ENCODE data around the gene COMT. TPM values are rescaled to one million over a fixed set of nuclear protein-coding genes. Genes with fewer than 3 reads are reported as not detected.
A peak's percentile ranks its signal among the peaks of the same experiment; 100 is the strongest.

Gene COMT
- total and polyA plus RNA-seq, 3 donors from 2014 or later = 147 to 427 (median 278) TPM

DNA sequence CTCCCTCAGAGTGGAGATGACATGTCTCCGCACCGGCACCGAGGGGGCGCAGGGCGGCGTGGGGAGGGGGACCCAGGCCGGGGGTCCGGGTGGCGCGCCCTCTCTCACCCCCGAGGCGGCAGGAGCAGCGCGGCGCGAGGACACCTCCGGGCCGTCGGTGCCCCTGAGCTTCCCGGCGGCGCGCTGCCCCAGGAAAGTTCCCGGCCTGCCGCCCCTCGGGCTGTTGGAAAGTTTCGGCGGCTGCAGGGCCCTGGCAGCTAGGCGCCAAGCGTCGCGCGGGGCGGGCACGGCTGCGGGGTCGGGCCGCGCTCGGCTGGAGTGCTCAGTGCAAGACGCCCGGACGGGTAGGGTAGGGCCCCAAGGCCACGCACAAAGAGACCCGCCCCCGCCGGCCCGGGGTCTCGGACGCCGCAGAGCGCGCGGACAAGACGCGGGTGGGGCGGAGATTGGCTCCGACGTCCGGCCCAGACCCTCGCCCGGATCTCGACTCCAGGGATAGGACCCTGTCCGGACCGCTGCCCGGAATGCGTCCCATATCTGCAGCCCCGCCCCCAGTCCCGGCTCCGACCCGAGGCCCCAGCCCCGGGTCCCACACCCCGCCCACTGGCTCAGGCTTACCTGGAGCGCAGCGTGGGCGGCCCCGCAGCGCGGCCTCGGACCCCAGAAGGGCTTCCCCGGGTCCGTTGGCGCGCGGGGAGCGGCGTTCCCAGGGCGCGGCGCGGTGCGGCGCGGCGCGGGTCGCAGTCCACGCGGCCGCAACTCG is 74.6 kb downstream of the COMT start:
- H3K27ac ChIP-seq = peak overlapping the region in 1 of 2 donors; percentile 24
- no peaks in the 10 kb centered on the region for H3K27me3 ChIP-seq
- WGBS, 2 donors = 0 to 3% methylated on average over 4 to 75 of the region's 101 CpGs
- intact Hi-C loops (cut with DNase I; ENCODE audit: low total_unique reads) = no loop called here
- TF ChIP-seq, protein P1, sequence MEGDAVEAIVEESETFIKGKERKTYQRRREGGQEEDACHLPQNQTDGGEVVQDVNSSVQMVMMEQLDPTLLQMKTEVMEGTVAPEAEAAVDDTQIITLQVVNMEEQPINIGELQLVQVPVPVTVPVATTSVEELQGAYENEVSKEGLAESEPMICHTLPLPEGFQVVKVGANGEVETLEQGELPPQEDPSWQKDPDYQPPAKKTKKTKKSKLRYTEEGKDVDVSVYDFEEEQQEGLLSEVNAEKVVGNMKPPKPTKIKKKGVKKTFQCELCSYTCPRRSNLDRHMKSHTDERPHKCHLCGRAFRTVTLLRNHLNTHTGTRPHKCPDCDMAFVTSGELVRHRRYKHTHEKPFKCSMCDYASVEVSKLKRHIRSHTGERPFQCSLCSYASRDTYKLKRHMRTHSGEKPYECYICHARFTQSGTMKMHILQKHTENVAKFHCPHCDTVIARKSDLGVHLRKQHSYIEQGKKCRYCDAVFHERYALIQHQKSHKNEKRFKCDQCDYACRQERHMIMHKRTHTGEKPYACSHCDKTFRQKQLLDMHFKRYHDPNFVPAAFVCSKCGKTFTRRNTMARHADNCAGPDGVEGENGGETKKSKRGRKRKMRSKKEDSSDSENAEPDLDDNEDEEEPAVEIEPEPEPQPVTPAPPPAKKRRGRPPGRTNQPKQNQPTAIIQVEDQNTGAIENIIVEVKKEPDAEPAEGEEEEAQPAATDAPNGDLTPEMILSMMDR (IDR thresholded peaks at IDR 0.05) = no peak
- no peak for TF ChIP-seq POLR2A (IDR thresholded peaks at IDR 0.05)
- H3K36me3 ChIP-seq (ENCODE audit: low read depth, missing control alignments) = no peaks in the 10 kb centered on the region
- H3K4me3 ChIP-seq = peak overlapping the region; percentile 63 to 76
- peaks cover 10% of the 10 kb centered on the region for H3K4me1 ChIP-seq
- peak; percentile 48 for DNase-seq
- no peaks in the 10 kb centered on the region for H3K9me3 ChIP-seq

DNA sequence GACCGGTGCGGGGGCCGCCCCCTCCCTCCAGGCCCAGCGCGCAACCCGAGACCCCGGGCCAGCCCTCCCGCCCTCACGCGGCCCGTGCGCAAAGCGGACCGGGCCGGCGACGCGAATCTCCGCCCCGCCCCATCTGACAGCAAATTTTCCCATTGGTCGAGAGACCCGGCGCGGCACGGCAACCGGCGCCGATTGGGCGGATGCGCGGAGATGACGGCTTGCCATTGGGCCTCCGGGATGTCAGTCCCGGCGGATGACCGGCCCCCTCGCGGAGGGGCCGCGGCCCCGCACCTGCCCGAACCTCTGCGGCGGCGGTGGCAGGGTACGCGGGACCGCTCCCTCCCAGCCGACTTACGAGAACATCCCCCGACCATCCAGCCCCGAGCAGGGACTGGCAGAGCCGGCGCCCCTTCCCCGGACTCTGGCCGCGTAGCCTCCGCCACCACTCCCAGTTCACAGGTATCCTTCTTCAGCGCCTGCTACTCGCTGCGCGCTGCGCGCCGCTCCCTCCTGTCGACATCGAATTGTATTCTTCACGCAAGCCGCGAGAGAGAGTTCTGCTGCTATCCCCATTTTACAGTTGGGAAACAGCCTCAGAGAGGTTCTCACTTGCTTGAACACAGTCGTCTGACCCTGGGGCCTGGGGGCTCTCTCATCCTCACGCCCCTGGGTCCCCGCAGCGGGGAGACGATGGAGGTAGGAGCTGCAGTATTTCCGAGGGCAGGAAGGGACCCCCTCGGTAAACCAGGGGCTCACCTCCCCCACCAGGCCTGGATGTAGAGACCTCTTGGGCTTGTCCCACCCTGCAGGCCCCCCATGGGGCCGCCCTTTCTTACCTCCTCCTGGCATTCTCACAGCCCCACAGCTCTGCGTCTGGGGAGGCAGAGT is 75.4 kb downstream of the COMT start, which contains the start of gene ARVCF:
Gene ARVCF, minus strand, starts transcription at position 90 of the 888 bp plus-strand sequence. CDS start 26,029 bp downstream, outside the sequence.
- H3K27ac ChIP-seq = peak within 1 kb of the TSS in 1 of 2 donors; percentile 24
- no peaks in the 10 kb centered on the region for H3K36me3 ChIP-seq (ENCODE audit: low read depth, missing control alignments)
- no peaks in the 10 kb centered on the region for H3K9me3 ChIP-seq
- DNase-seq = peak; percentile 93
- H3K4me3 ChIP-seq = peak within 1 kb of the TSS; percentile 63 to 76
- TF ChIP-seq, protein P1 (IDR thresholded peaks at IDR 0.05) = peak in 2 of 3 experiments; percentile 0 to 16
- no peak for TF ChIP-seq POLR2A (IDR thresholded peaks at IDR 0.05)
- intact Hi-C loops (cut with DNase I; ENCODE audit: low total_unique reads) = no loop called here
- peaks cover 18% of the 10 kb centered on the region for H3K4me1 ChIP-seq
- H3K27me3 ChIP-seq = no peaks in the 10 kb centered on the region
- WGBS, 2 donors = 1 to 2% methylated on average over 34 to 77 of the region's 79 CpGs

DNA sequence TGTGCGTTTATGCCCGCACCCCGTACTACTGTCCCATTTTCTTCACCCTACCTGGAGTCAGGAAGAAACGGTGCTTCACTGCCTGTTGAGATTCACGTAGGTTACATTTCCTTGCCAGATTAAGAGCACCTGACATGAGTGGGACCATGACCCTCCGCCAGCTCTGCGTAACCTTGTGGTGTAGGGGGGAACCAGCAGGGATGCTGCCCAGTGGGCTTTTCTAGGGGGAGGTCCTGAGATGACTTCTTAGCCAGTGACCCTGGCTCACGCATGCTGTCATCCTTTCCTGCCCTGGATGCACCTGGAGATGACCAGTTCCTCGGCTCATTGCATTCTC is 76.0 kb downstream of the COMT start:
- no peaks in the 10 kb centered on the region for H3K9me3 ChIP-seq
- H3K4me3 ChIP-seq = peak overlapping the region in 1 of 2 donors; percentile 76
- no peaks in the 10 kb centered on the region for H3K27me3 ChIP-seq
- intact Hi-C loops (cut with DNase I; ENCODE audit: low total_unique reads) = no loop called here
- H3K36me3 ChIP-seq (ENCODE audit: low read depth, missing control alignments) = no peaks in the 10 kb centered on the region
- H3K27ac ChIP-seq = no peak overlapping the region
- DNase-seq = no peak
- H3K4me1 ChIP-seq = peaks cover 23% of the 10 kb centered on the region
- TF ChIP-seq, protein P1 (IDR thresholded peaks at IDR 0.05) = no peak
- no peak for TF ChIP-seq POLR2A (IDR thresholded peaks at IDR 0.05)
- WGBS, 2 donors = 44 to 51% methylated on average over 7 to 9 of the region's 9 CpGs

DNA sequence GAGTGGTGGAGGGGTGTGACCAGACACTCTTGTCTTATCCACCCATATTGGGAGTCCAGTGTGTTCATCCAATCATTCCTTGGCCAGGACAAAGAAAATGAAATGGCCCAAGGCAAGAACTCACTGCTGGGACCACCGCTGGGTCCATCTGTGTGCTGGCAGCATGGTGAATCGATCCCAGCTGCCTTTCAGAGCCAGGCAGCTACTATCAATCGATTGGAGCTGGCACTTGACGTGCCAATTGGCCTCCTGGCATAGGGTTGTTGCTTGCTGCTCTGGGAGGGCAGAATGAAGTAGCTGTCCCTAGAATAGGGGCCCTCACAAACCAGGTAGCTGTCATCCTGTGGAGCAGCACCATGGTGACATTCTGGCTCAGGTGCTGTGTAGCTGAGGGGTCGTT is 76.4 kb downstream of the COMT start:
- WGBS, 2 donors = 70 to 85% methylated on average over 5 of the region's 5 CpGs
- intact Hi-C loops (cut with DNase I; ENCODE audit: low total_unique reads) = no loop called here
- DNase-seq = no peak
- TF ChIP-seq, protein P1 (IDR thresholded peaks at IDR 0.05) = no peak
- no peak for TF ChIP-seq POLR2A (IDR thresholded peaks at IDR 0.05)
- H3K27me3 ChIP-seq = no peaks in the 10 kb centered on the region
- no peak overlapping the region for H3K4me3 ChIP-seq
- H3K9me3 ChIP-seq = no peaks in the 10 kb centered on the region
- H3K4me1 ChIP-seq = peaks cover 23% of the 10 kb centered on the region
- H3K27ac ChIP-seq = no peak overlapping the region
- H3K36me3 ChIP-seq (ENCODE audit: low read depth, missing control alignments) = no peaks in the 10 kb centered on the region

Small RNAs within 50 kb of the gene (microRNA-seq; reads per million reads assigned to microRNA genes)
- 0 reads per million in 2 donors for gene MIR4761 (ENCODE audit: borderline number of aligned reads in 2 of 2, borderline replicate concordance in 1 of 2)

Other genes with a start within 250 kb of the COMT start
- gene SEPTIN5, start 227.3 kb upstream of the COMT start, total RNA-seq = 10 to 100 TPM; 68.9 to 89.3 TPM
- gene SEPTIN5, start 227.3 kb upstream of the COMT start, polyA plus RNA-seq (ENCODE audit: insufficient read depth, low read depth, low replicate concordance) = 33.9 TPM
- 10 to 100 TPM; 28.0 to 65.1 TPM for gene GP1BB, start 218.2 kb upstream of the COMT start, total RNA-seq
- gene GP1BB, start 218.2 kb upstream of the COMT start, polyA plus RNA-seq (ENCODE audit: insufficient read depth, low read depth, low replicate concordance) = not detected
- 10 to 100 TPM; 23.3 to 43.4 TPM for gene TBX1, start 181.0 kb upstream of the COMT start, total RNA-seq
- 18.1 TPM for gene TBX1, start 181.0 kb upstream of the COMT start, polyA plus RNA-seq (ENCODE audit: insufficient read depth, low read depth, low replicate concordance)
- 1 to 10 TPM; 5.5 to 6.9 TPM for gene GNB1L, start 86.9 kb upstream of the COMT start, total RNA-seq
- 6.0 TPM for gene GNB1L, start 86.9 kb upstream of the COMT start, polyA plus RNA-seq (ENCODE audit: insufficient read depth, low read depth, low replicate concordance)
- gene RTL10, start 86.9 kb upstream of the COMT start, total RNA-seq = 10 to 100 TPM; 11.0 to 14.7 TPM
- 10.9 TPM for gene RTL10, start 86.9 kb upstream of the COMT start, polyA plus RNA-seq (ENCODE audit: insufficient read depth, low read depth, low replicate concordance)
- gene TXNRD2, start within 50 bp of the COMT start, total RNA-seq = 10 to 100 TPM; 36.6 to 49.9 TPM
- 28.7 TPM for gene TXNRD2, start within 50 bp of the COMT start, polyA plus RNA-seq (ENCODE audit: insufficient read depth, low read depth, low replicate concordance)
- gene ARVCF, start 75.1 kb downstream of the COMT start, total RNA-seq = 10 to 100 TPM; 43.2 to 57.7 TPM
- 21.1 TPM for gene ARVCF, start 75.1 kb downstream of the COMT start, polyA plus RNA-seq (ENCODE audit: insufficient read depth, low read depth, low replicate concordance)
- gene TANGO2, start 79.3 kb downstream of the COMT start, total RNA-seq = 10 to 100 TPM; 13.5 to 21.5 TPM
- gene TANGO2, start 79.3 kb downstream of the COMT start, polyA plus RNA-seq (ENCODE audit: insufficient read depth, low read depth, low replicate concordance) = 19.0 TPM
- gene DGCR8, start 138.5 kb downstream of the COMT start, total RNA-seq = 10 to 100 TPM; 64.8 to 83.7 TPM
- gene DGCR8, start 138.5 kb downstream of the COMT start, polyA plus RNA-seq (ENCODE audit: insufficient read depth, low read depth, low replicate concordance) = 44.4 TPM
- gene RANBP1, start 174.3 kb downstream of the COMT start, total RNA-seq = 100 to 1,000 TPM; 284 to 318 TPM
- 247 TPM for gene RANBP1, start 174.3 kb downstream of the COMT start, polyA plus RNA-seq (ENCODE audit: insufficient read depth, low read depth, low replicate concordance)
- 100 to 1,000 TPM in 1 of 2 donors, 10 to 100 TPM in 1; 97.2 to 122 TPM for gene TRMT2A, start 175.5 kb downstream of the COMT start, total RNA-seq
- 82.7 TPM for gene TRMT2A, start 175.5 kb downstream of the COMT start, polyA plus RNA-seq (ENCODE audit: insufficient read depth, low read depth, low replicate concordance)
- gene ZDHHC8, start 190.0 kb downstream of the COMT start, total RNA-seq = 10 to 100 TPM; 40.9 to 44.0 TPM
- gene ZDHHC8, start 190.0 kb downstream of the COMT start, polyA plus RNA-seq (ENCODE audit: insufficient read depth, low read depth, low replicate concordance) = 34.0 TPM
- 10 to 100 TPM; 12.2 to 33.1 TPM for gene CCDC188, start 209.3 kb downstream of the COMT start, total RNA-seq
- 46.5 TPM for gene CCDC188, start 209.3 kb downstream of the COMT start, polyA plus RNA-seq (ENCODE audit: insufficient read depth, low read depth, low replicate concordance)